Osteocyte (in vitro differentiated cells): ENCODE data around the gene IRF8. TPM values are rescaled to one million over a fixed set of nuclear protein-coding genes. Genes with fewer than 3 reads are reported as not detected.

Experiments used
- DNase-seq: peaks from one replicate; pipeline ENCODE4 v3.0.0; 2021; ENCODE audit warnings: mixed read lengths; ENCODE audit not compliant: unreplicated experiment; ENCODE audit errors: extremely low spot score
- H3K27ac Mint-ChIP-seq: one replicate; pipeline ENCODE4 v1.8.0; 2021; ENCODE audit warnings: mild to moderate bottlenecking, mixed read lengths; ENCODE audit not compliant: unreplicated experiment
- H3K27me3 Mint-ChIP-seq: one replicate; pipeline ENCODE4 v1.8.0; 2021; ENCODE audit warnings: mixed read lengths; ENCODE audit not compliant: unreplicated experiment
- H3K36me3 Mint-ChIP-seq: one replicate; pipeline ENCODE4 v1.8.0; 2021; ENCODE audit warnings: mixed read lengths; ENCODE audit not compliant: unreplicated experiment
- H3K4me1 Mint-ChIP-seq: one replicate; pipeline ENCODE4 v1.8.0; 2021; ENCODE audit warnings: mixed read lengths; ENCODE audit not compliant: unreplicated experiment
- H3K4me3 Mint-ChIP-seq: one replicate; pipeline ENCODE4 v1.8.0; 2021; ENCODE audit warnings: mild to moderate bottlenecking, moderate library complexity, mixed read lengths; ENCODE audit not compliant: unreplicated experiment
- H3K9me3 Mint-ChIP-seq: one replicate; pipeline ENCODE4 v1.8.0; 2021; ENCODE audit warnings: mixed read lengths; ENCODE audit not compliant: unreplicated experiment
- microRNA-seq: library from miRNA; unstranded; fragments of <30 nt; microRNA quantifications from one replicate; pipeline ENCODE4 v1.1.0, GENCODE V29; 2020; ENCODE audit not compliant: unreplicated experiment
- total RNA-seq: library from RNA; stranded (reverse); gene quantifications from 2 replicates; pipeline ENCODE4 v1.2.1, GENCODE V29; 2021
- TF ChIP-seq, protein P1 (sequence below): fragments of 200-600 bp; sonication (generic); IDR thresholded peaks from 2 replicates; pipeline ENCODE4 v1.5.0; 2021; ENCODE audit warnings: antibody characterized with exemption, mild to moderate bottlenecking, moderate library complexity

IRF8 gene
- total RNA-seq, 1 donor from 2014 or later = not detected

DNA sequence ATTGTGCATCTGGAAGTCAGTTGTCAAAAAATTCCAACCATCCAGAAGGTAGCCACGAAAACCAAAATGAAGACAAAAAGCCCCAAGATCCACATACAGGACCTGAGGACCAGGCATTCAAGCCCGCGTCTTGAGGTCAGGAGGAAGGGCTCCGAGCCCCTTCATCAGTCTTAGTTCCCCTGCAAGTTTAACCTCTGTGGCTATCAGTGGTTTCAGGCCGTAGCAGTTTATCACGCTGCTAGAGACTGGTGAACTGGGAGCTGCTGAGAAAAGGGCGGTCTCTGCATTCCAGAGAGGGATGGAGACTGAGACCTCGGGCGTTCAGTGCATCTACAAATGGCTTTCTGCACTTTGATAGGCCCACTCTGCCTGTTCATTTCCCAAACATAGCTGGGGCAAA is 70.6 kb downstream of the IRF8 start:
- Mint-ChIP-seq H3K4me1 (peaks cover 18% of the 10 kb centered on the region), H3K9me3 (peaks cover 3% of the 10 kb centered on the region), H3K4me3 (no peak overlapping the region), H3K27me3 (peaks cover 24% of the 10 kb centered on the region), H3K36me3 (no peaks in the 10 kb centered on the region), H3K27ac (no peak overlapping the region)
- no peak for DNase-seq
- TF ChIP-seq, protein P1, sequence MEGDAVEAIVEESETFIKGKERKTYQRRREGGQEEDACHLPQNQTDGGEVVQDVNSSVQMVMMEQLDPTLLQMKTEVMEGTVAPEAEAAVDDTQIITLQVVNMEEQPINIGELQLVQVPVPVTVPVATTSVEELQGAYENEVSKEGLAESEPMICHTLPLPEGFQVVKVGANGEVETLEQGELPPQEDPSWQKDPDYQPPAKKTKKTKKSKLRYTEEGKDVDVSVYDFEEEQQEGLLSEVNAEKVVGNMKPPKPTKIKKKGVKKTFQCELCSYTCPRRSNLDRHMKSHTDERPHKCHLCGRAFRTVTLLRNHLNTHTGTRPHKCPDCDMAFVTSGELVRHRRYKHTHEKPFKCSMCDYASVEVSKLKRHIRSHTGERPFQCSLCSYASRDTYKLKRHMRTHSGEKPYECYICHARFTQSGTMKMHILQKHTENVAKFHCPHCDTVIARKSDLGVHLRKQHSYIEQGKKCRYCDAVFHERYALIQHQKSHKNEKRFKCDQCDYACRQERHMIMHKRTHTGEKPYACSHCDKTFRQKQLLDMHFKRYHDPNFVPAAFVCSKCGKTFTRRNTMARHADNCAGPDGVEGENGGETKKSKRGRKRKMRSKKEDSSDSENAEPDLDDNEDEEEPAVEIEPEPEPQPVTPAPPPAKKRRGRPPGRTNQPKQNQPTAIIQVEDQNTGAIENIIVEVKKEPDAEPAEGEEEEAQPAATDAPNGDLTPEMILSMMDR = no peak

DNA sequence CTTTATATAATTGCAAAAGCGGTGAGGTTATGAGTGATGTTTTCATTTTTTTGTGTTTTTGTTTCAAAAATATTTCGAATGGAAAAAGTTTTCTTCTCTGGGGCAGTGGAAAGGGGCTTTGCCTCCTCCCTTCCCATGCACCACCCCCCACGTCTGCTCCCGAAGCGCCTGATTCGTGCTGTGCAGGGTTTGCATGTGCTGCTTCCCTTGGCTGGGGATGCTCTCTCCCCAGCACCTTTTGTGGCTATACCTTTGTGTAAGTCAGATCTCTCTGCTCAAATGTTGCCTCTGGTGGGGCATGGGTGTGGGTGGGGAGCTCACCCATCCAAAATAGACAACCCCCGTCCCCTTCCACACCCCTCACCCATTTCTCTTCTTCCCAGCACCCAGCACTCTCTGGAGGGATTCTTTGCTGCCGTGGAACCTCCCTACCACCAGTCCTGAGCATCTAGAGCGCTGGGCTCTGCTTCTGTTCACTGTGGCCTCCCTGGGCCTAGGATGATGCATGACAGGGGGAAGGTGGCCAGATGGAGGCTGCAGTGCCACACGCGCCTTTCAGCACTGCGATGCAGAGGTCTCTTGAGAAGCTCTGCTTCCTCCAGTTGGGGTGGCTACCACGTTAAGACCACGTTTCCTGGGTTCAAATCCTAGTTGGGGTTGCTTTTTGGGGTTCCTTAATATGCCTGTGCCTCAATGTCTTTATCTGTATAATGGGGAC is 71.2 kb downstream of the IRF8 start:
- peaks cover 18% of the 10 kb centered on the region for H3K4me1 Mint-ChIP-seq
- no peak overlapping the region for H3K4me3 Mint-ChIP-seq
- peaks cover 3% of the 10 kb centered on the region for H3K9me3 Mint-ChIP-seq
- peaks cover 21% of the 10 kb centered on the region for H3K27me3 Mint-ChIP-seq
- no peaks in the 10 kb centered on the region for H3K36me3 Mint-ChIP-seq
- no peak for DNase-seq
- H3K27ac Mint-ChIP-seq = no peak overlapping the region
- TF ChIP-seq, protein P1 = no peak

DNA sequence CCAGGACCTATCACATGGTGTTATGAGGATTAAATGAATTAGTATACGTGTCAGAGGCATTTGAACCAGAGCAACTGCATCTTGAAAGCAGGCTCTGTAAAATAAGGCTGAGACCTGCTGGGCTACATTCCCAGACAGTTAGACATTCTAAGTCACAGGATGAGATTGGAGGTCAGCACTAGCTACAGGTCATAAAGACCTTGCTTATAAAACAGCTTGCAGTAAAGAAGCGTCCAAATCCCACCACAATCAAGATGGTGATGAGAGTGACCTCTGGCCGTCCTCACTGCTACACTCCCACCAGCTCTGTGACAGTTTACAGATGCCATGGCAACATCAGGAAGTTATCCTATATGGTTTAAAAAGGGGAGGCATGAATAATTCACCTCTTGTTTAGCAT is 71.8 kb downstream of the IRF8 start:
- TF ChIP-seq, protein P1 = no peak
- no peak for DNase-seq
- Mint-ChIP-seq H3K4me1 (peaks cover 18% of the 10 kb centered on the region), H3K36me3 (no peaks in the 10 kb centered on the region), H3K4me3 (no peak overlapping the region), H3K9me3 (peaks cover 3% of the 10 kb centered on the region), H3K27ac (no peak overlapping the region), H3K27me3 (peaks cover 20% of the 10 kb centered on the region)

Small RNAs within 50 kb of the gene (microRNA-seq; reads per million reads assigned to microRNA genes)
- gene MIR6774 = not detected

Other genes with a start within 250 kb of the IRF8 start
- 4.2 and 5.7 TPM in 2 replicates for gene GINS2, start 210.2 kb upstream of the IRF8 start, total RNA-seq
- gene C16orf74, start 148.1 kb upstream of the IRF8 start, total RNA-seq = 2.1 and 2.4 TPM in 2 replicates
- 34.3 and 35.5 TPM in 2 replicates for gene EMC8, start 99.6 kb upstream of the IRF8 start, total RNA-seq
- gene COX4I1, start 99.5 kb upstream of the IRF8 start, total RNA-seq = 456 and 476 TPM in 2 replicates